NCI-H2227 (cell line): ENCODE measurements around the gene RABL6.
"Not testable (repeated sequence)": the region's sequence is repeated elsewhere in the genome, so short reads cannot be mapped to it uniquely, and the experiment has no call there.

Experiments
- DNase-seq: peaks from one replicate; lab custom pipeline; 2025; ENCODE audit not compliant: unreplicated experiment; lab: John Stamatoyannopoulos, UW

Gene RABL6

DNA sequence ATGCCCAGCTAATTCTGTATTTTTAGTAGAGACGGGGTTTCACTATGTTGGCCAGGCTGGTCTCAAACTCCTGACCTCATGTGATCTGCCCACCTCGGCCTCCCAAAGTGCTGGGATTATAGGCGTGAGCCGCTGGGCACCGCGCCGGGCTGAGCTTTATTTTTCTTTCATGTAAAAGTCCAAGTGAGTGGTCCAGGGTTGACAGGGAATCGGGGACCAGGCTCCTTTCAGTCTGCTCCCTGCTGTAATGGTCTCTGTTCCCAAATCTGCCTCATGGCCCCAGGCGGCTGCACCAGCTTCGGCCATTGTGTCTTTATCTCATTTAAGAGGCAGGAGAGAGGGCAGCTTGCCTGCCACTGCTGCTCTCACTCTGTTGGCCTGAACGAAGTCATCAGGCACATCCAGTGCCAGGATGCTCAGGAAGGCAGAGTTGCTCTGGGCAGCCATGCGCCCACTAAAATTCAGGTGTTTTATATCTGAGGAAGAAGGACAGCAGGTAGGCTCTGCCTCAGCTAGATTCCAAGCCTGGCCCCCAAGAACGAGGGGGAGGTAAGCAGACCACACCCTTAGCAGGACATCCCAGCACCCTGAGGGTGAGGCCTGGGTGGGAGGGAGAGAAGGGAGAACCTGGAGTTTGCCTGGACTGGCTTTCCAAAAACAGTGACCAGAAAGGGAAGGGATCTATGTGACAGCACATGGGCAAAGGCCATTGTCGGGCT lies 13.3 kb upstream of the RABL6 start:
- DNase-seq, result no peak

DNA sequence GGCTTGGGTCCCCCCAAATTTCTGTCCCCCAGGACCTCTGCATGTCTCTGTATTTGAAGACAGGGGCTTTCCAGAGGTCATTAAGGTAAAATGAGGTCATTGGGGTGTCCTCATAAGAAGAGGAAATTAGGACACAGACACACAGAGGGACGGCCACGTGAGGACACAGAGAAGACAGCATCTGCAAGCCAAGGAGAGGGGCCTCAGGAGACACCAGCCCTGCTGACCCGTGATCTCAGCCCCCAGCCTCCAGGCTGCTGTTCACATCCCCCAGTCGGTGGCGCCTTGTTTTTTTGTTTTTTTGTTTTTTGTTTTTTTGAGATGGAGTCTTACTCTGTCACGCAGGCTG lies 12.8 kb upstream of the RABL6 start:
- DNase-seq, result no peak

DNA sequence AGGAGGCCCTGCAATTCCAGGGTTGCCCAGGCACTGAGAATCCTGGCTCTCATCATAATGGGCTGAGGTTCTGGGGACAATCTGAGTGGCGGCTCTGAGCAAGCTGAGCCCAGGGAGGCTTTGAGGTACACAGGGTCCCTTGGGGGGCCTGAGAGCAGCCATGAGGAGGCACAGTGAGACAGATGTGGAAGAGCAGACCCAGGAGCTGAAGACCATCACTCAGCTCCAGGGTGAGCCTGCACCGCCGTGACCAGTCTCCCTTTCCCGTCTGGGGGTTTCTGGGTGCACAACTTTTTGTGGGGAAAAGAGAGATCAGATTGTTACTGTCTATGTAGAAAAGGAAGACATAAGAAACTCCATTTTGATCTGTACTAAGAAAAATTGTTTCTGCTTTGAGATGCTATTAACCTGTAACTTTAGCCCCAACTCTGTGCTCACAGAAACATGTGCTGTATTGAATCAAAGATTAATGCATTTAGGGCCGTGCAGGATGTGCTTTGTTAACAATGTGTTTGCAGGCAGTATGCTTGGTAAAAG lies 11.4 kb upstream of the RABL6 start, which contains the start of gene CCDC183:
CCDC183 (plus strand) TSS at position 101 of the 537 bp plus-strand sequence; CDS start at position 161, 60 bp downstream.
- no peak for DNase-seq

DNA sequence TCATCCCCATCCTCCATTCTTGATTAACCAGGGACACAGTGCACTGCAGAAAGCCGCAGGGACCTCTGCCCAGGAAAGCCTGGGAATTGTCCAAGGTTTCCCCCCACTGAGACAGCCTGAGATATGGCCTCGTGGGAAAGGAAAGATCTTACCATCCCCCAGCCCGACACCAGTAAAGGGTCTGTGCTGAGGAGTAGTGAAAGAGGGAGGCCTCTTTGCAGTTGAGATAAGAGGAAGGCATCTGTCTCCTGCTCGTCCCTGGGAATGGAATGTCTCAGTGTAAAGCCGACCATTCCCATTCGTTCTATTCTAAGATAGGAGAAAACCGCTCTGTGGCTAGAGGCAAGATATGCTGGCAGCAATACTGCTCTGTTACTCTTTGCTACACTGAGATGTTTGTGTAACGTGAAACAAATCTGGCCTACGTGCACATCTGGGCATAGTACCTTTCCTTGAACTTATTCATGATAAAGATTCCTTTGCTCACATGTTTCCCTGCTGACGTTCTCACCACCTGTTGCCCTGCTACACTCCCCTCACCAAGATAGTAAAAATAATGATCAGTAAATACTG lies 10.9 kb upstream of the RABL6 start:
- not testable (repeated sequence) for DNase-seq

DNA sequence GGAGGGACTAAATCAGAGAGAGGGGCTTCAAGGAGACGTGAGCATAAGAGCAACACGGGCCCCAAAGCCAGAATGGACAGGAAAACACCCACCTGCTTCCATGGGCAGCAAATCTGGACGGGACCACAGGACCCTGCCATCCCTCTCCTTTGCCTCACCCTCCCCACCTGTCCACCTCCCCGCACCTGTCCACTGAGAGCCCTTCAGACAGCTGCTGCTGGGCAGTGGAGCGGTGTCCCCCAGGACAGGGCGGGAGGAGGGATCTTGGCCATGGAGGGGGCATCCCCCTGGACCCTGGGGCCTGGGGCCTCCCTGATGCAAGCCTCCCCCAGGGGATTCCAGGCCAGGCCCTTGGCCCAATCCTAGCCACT lies 9.1 kb upstream of the RABL6 start:
- no peak for DNase-seq

DNA sequence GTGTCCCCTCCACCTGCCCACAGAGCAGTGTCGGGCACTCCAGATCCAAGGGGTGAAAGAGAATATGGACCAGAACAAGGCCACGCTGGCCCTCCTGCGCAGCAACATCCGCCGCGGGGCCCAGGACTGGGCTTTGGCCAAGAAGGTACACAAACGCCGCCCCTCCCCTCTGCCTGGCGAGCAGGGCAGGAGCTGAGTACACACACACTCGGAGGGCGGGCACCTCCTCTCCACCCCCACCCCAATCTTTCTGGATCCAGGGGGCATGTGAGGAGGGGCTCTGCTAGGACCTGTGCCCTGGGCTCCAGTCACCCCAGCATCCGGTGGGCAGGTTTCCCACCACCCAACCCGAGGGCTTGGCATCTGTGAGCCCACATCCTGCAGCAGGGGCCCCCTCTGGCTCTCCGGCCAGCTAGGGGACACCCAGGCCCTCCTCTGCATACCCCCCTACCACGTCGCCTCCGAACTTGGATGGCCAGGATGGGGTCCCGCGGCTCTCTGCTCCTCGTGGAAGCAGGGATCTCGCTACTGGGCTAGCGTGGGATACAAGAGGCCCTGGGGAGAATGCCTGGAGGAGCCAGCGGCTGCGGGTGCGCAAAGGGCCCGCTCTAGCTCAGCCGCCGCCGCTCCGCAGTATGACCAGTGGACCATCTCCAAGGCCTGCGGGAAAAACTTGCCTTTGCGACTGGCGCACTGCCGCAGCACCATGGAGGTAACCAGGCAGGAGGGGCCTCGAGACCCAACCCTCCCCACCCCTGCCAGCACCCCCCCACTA lies 8.5 kb upstream of the RABL6 start:
- DNase-seq, result peak; percentile 29

DNA sequence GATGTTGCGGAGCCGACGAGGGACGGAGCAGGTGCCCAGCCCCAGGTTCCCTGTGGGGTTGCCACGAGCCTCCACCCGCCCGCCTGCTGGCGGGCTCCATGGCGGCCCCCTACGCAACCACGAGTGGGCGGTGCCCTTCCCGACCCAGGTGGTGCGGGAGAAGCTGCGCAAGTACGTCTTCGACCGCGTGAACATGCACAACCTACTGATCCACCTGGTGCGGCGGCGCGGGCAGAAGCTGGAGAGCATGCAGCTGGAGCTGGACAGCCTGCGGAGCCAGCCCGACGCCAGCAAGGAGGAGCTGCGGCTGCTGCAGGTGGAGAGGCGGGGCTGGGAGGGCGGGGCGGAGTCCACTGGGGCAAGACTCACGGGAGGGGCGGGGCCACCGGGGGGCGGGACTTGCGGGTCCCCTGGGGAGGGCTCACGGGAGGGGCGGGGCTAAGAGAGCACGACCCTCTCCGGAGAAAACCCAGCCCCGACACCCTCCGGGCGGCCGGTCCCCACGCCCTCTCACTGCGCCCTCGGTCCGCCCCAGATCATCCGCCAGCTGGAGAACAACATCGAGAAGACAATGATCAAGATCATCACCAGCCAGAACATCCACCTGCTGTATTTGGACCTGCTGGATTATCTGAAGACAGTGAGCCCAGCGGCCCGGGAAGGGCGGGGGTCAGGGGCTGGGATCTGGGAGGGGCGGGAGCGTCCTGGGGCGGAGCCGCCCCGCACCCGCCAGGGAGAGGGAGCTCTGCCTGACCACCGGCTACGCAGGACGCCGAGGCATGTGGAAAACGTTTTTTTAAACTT lies 7.7 kb upstream of the RABL6 start:
- peak; percentile 88 for DNase-seq

DNA sequence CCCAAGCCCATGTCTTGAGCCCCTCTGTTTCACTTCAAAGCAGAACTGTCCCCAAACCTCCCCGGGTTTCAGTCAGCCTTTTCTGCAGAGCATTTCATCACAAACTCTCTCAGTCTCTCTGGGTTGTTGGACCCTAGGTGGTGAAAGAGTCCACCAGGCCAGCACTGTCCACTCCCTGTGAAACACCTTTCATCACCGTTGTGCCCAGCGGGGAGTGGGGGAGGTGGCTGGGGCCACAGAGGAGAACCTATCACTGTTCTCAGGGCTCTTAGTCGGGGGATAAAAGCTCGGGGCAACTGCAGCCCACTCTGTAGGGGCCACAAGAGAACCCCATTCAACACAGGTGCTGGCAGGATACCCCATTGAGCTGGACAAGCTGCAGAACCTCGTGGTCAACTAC lies 5.4 kb upstream of the RABL6 start:
- no peak for DNase-seq

DNA sequence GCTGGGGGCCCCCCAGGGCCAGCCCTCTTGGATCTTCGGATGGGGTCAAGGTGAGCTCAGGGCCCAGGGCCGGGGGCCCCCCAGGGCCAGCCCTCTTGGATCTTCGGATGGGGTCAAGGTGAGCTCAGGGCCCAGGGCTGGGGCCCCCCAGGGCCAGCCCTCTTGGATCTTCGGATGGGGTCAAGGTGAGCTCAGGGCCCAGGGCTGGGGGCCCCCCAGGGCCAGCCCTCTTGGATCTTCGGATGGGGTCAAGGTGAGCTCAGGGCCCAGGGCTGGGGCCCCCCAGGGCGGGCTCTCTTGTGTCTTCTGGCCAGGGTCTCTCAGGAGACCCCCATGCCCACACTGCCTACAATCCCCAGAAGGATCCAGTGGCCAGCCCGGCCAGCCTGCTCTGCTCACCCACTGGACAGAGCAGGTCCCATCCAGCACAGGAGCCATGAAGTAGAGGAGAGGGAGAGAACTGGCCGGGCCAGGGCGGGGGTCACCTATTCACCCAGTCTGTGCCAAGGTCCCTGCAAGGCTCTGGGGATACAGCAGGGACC lies 4.7 kb upstream of the RABL6 start:
- DNase-seq, result not testable (repeated sequence)

DNA sequence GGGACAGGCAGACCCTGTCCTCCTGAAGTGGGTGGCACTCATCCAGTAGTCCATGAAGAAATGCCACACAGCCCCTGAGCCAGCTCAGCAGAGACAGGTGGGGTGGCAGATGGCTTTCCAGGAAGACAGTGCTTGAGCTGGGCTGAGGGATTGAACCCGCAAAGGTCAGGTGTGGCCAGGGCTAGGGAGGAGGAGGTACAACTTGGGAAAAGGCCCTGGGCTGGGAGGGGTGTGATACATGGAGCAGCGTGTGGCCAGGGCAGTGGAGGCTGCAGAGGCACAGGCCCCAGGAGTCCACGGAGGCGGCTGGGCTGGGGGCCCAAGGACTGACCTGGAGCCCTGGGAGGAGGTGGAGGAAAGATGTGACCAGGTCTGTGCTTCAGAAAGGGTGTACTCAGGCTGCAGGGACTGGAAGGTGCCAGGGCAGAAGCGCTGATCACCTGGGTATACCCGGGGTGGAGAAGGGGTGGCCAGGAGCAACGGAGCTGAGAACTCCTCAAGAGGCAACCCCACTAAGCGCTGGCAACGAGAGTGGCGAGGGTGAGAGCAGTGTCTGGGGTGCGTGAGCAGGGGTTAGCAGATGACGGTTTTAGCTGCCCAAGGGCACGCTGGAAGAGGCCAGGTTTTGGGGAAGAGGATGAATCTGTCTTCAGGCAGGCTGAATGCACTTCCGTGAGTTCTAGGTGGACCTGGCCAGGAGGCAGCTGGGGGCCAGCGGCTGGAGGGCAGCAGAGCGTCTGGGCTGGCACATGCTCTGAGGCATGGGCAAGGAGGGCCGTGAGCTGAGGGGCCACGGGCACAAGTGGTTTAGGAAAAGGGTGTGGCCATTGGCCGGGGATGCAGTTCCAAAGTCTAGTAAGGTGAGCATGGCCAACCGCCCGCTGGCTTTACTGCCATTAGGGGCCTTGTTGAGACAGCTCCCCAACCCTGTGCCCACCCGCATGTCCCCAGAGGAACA lies 3.9 kb upstream of the RABL6 start:
- no peak for DNase-seq

DNA sequence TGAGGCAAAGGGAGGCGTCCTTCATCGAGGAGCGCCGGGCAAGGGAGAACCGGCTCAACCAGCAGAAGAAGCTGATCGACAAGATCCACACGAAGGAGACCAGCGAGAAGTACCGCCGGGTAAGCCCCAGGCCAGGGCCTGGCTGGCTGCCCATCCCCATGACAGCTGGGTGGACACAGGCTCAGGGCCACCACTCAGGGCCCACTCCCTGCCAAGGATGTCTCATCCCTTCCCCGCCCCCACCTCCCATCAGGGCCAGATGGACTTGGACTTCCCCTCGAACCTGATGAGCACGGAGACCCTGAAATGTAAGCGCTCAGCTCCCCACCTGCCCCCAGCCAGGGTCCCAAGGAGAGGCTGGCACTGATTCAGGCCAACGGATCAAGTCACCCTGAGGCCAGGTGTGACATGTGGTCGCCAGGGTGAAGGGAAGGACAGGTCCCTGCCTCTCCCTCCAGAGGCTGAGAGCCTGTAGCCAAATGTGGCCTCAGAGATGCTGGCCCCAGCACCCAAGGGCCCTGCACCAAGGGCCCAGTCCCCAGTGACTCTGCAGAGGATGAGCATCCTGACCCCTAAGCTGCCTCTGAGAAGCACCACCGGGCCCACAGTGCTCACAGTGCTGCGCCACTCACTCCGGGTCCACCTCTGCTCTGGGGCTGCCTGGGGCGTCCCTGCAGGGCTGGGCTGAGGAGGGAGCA lies 3.1 kb upstream of the RABL6 start:
- DNase-seq, result no peak

DNA sequence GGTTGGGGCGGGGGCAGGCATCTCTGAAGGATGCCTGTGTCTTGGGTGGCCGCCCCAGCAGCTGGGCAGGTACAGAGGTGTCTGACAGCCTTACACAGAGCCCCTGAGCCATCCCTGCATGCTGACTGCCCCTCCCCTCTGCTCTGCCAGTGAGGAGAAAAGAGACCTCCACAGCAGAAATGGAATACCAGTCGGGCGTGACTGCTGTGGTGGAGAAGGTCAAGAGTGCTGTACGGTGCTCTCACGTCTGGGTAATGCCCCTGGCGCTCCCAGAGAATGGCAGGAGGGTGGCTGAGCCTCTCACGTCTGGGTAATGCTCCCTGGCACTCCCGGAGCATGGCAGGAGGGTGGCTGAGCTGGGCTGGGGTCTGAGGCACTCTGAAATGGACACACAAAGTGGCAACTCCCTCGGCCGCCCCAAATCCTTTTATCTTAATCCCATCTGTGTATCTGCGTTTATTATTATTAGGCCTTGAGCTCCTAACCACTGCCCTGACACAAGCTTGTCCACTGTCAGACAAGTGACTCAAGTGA lies 2.5 kb upstream of the RABL6 start:
- DNase-seq, result no peak

DNA sequence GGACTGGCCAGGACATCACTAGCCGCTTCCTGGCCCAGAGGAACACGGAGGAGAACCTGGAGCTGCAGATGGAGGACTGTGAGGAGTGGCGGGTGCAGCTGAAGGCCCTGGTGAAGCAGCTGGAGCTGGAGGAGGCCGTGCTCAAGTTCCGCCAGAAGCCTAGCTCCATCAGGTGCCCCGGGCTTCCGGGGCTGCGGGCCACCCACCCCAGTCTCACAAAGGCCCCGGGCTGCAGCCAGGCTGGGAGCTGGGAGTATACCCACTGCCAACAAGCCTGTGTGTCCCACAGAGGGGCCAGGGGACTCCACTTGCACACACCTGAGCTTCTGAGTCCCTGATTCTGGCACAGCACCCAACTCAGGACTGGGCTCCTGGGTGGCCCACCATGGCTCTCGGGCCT lies 1.7 kb upstream of the RABL6 start:
- no peak for DNase-seq

DNA sequence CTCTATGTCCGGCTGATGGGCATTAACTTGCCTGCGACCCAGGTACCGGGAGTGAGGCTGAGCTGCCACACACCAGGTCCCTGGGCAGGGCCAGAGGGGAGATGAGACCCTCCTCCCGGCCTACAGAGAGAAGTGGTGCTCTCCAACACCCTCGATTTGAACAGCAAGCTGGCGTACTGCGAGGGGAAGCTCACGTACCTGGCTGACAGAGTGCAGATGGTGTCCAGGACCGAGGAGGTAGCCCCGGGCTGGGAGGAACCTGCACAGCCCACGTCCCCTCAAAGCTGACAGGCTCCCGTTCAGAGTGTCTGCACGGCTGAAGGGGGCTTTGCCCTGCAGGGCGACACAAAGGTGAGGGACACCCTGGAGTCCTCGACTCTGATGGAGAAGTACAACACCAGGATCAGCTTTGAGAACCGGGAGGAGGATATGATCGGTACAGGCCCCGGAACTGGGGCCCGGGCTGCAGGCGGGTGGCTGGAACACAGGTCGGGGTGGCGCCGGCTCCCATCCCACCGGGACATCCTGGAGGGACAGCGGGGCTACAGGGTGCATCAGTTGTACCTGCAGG lies 1.0 kb upstream of the RABL6 start:
- no peak for DNase-seq

DNA sequence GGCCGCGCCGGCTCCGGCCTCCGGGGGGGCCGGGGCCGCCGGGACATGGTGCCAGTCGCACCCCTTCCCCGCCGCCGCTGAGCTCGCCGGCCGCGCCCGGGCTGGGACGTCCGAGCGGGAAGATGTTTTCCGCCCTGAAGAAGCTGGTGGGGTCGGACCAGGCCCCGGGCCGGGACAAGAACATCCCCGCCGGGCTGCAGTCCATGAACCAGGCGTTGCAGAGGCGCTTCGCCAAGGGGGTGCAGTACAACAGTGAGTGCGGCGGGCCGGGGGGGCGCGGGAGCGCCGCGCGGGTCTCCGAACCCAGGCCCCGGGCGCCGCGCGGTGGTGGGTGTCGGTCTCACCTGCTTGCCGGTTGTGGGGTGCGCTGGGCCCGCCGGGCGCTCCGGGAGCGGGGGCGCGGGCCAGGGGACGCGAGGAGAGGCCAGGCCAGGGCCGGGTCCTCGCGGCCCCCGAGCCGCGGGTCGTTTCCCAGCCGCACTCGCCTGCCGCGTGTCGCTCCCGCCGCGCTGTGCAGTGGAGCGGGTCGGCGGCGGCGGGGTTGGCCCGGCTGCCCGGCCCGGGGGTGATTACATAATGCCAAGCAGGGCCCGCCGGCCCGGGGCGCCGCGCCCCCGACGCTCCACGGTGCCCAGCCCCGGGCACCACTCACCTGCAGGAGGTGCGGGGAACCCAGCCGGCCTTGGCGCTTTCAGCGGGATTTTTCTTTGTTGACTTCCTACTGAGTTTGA lies 492 bp downstream of the RABL6 start:
- no peak for DNase-seq

DNA sequence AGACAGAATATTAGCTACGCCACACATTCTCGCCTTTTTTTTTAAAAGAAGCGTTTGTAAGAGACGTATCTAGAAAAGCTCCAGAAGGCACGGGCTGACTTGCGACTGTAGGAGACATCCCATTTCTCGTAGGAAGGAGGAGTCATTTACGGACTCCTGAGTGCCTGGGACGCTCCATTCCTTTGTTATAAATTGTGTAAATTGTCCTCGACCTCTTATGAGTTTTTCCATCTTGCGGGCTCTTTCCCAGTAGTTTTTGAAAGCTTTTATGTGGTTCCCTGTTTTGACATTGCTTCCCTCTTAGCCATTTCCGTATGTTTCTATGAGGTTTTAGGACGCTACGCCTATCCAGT lies 1.0 kb downstream of the RABL6 start:
- DNase-seq, result peak; percentile 32

DNA sequence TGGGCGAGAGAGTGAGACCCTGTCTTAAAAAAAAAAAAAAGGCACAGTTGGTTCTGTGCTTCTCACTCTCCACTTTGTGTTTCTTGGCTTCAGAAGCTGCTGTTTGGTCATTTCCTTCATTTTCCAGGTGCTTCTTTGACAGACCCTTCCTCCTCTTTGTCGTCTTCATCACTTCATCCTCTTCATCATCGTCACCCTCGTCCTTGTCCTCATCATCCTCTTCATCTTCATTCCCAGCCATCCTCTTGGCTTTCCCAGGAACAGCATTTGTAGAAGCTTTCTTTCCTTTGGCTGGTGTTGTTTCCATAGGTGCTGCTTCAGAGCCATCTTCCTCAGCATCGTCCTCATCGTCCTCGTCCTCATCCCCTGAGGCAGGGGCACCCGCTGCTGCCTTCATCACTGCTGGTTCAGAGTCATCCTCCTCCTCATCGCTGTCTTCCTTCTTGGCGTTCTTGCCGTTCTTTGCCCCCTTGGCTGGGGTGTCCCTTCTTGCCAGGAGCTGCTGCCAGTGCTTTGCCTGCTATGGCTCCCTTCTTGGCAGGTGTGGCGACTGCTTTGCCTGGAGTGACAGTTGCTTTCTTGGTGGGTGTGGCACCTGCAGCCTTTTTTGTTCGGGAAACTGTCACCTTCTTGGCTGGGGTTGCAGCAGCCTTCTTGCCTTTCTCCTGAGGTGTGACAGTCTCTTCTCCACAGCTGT lies 7.1 kb downstream of the RABL6 start:
- no peak for DNase-seq

DNA sequence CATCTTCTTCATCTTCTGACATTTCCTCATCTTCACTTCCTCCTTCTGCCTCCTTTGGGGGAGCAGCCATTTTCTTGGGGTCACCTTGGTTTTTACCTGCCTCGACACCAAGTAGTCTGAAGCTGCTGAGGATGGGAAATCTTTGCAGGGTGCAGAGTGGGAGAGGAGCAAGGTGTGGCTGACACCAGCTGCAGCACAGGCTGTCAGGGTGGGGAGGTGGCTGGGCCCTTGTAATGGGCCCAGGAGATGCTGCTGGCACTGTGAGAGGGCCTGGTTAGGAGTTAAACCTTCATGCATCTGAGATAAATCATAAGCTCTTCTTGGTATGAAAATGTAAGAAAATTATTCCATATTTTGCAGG lies 7.7 kb downstream of the RABL6 start:
- DNase-seq, result no peak
